DMS 273 (cell line): ENCODE results near the gene PRR30.

Experiments
- DNase-seq: peaks from one replicate; lab custom pipeline; 2025; ENCODE audit not compliant: unreplicated experiment; lab: John Stamatoyannopoulos, UW

PRR30 gene

DNA sequence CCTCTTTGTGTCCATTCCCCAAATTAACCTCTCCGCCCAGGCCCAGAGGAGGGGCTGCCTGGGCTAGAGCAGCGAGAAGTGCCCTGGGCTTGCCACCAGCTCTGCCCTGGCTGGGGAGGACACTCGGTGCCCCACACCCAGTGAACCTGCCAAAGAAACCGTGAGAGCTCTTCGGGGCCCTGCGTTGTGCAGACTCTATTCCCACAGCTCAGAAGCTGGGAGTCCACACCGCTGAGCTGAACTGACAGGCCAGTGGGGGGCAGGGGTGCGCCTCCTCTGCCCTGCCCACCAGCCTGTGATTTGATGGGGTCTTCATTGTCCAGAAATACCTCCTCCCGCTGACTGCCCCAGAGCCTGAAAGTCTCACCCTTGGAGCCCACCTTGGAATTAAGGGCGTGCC, 39.2 kb downstream of the PRR30 start:
- DNase-seq = no peak

DNA sequence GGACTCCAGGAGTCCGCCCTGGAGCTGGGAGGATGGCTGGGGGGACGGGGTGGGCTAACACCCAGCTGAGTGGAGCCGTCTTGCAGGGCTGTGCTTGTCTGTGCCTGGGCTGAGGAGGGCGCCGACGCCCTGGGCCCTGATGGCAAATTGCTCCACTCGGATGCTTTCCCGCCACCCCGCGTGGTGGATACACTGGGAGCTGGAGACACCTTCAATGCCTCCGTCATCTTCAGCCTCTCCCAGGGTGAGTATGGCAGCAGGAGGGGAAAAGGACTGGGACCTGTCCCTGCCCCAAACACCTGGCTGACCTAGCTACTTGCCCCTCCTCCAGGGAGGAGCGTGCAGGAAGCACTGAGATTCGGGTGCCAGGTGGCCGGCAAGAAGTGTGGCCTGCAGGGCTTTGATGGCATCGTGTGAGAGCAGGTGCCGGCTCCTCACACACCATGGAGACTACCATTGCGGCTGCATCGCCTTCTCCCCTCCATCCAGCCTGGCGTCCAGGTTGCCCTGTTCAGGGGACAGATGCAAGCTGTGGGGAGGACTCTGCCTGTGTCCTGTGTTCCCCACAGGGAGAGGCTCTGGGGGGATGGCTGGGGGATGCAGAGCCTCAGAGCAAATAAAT, 39.8 kb downstream of the PRR30 start:
- DNase-seq = no peak

DNA sequence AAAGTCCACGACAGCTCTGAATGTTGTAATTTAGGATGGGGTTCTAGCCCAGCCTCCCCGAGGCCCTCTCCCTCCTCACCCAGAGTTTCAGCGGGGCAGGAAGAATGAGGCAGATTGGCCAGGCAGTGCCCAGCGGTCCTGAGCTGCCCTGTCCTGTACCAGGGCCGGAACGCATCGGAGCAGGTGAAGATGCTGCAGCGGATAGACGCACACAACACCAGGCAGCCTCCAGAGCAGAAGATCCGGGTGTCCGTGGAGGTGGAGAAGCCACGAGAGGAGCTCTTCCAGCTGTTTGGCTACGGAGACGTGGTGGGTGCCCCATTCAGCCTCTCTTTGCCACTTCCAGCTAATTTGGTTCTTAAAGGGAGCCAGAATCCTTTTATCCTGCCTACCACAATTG, 41.9 kb downstream of the PRR30 start:
- DNase-seq = no peak

DNA sequence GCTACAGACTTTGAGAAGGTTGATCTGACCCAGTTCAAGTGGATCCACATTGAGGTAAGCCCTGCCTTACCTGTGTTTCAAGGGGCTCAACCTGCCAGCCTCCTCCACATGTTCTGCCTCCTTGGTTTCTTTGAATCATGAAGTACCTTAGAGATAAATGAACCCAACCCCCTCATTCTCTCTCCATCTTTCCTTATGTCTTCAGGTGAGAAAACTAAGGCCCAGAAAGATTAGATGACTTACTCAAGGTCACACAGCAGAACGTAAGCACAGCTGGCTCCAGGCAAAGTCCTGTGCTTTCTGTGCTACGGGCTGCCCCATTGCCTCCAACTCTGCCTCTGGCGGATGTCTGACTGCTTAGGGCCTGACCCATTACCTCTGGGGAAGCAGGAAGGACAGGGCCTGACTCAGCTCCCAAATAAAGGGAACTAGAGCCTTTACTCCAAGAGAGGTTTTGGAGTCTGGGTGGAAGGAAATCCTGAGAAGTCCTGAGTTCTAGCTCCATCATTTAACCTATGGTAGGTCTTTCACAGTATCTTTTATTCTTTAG, 42.4 kb downstream of the PRR30 start:
- DNase-seq = no peak

DNA sequence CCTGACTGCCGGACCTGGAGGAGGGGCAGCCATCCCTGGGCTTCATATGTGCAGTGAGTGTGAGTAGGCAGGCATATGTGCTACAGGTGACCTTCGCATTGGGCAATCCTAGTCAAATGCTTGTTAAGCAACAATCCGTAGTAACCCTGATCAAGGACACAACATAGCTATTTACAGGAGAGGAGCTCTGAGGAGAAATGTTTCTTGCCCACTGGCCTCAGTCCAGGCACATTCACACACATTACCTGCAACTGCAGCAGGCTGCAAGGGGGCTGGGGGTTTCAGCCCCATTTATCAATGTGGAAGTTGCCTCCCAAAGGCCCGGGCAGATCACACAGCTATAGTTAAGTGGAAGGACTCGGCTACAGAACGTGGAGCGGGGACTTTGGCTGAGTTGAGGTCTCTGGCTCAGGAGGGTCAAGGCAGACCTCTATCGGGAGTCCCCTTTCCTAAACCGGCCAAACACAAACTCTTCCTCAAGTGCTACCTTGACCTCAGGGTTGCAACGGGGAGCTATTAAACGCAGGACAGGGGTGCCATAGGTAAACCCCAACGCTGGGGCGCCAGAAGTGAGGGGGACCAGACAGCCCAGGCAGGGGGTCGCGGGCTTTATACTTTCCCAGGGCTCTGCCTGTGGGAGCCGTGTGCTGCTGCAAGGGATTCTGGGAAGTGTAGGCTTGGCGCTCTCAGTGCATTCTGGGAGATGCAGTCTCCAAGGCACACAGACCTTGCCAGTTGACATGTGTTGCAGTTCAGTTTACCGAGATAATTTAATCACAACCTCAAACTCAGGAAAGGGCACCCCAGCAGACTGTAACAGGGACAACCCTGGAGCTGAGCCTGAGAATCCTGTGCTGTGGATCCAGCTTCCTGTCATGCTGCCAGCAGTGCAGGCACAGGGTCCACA, 43.2 kb downstream of the PRR30 start:
- peak; percentile 91 for DNase-seq

DNA sequence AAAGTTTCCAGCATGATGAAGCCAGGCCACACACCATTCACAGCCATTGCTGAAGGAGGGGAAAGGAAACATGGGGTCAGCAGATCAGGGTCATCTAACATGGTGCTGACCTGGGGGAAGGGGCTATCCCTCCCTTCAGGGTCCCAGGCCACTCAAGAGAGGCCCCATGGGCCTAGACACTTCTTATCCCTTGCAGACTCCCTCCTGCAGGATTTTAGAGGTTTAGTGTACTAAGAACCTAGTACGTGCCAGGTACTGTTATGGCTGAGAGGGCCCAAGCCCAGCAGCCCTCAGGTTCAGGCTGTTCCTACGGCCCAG, 43.8 kb downstream of the PRR30 start:
- no peak for DNase-seq

DNA sequence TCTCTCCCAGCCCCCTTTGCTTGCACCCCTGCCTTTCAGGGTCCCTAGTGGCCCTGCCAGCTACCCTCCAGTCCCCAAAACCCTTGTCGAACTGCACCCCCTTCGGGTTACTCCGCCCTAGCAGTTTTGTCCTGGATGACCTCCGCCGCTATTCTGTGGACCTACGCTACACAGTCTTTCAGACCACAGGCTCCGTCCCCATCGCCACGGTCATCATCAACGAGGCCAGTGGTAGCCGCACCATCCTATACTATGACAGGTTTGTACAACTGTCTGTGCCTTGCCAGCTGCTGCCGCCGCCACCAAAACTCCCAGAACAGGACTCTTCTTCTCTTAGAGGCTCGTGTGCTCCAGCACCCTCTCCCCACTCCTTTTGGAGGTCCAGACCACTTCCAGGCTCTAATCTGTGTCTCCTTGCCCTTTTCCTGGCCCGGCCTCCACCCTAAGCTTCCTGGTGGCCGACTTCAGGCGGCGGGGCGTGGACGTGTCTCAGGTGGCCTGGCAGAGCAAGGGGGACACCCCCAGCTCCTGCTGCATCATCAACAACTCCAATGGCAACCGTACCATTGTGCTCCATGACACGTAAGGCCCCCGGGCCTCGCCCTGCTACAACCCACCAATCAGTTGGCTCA, 44.7 kb downstream of the PRR30 start:
- DNase-seq = no peak

DNA sequence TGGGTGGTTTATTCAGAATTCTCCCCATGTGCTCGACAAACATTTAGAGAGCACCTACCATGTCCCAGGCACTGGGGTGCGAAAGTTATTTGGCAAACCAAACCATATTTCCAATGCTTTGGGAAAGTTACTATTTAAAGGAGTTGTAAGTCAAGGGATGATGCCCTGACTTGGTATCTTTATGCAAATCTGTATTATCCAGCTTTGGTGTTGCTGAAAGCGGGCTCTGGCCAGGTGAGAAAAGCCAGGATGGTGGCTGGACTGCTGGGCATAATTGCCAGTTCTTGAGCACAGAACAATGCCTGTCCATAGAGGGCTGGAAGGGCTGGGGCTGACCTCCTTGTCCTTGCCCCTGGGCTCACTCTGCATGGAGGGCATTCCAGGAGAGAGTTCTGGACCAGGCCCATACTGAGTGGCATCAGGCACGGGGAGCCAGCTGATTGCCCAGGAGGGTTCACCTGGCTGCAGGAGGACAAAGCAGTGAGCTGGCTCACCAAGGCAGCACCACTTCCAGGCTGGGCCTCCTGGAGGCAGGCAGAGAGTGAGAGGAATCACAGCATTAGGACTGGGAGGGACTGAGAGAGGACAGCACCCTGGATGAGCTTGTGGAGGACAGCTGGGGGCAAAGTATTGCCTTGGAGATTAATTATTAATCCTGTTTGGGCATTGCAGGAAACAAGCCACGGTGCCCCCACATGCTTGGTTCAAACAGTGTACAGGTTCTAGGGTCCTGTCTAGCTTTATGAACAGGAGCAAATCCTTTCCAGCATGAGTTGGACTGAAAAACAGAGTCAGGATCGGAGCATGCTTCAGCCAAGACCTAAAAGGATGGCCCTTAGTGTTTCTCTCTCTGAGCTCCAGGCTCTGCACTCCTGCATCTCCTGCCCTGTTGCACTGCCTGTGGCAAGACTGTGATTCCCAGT, 45.5 kb downstream of the PRR30 start:
- DNase-seq = no peak

DNA sequence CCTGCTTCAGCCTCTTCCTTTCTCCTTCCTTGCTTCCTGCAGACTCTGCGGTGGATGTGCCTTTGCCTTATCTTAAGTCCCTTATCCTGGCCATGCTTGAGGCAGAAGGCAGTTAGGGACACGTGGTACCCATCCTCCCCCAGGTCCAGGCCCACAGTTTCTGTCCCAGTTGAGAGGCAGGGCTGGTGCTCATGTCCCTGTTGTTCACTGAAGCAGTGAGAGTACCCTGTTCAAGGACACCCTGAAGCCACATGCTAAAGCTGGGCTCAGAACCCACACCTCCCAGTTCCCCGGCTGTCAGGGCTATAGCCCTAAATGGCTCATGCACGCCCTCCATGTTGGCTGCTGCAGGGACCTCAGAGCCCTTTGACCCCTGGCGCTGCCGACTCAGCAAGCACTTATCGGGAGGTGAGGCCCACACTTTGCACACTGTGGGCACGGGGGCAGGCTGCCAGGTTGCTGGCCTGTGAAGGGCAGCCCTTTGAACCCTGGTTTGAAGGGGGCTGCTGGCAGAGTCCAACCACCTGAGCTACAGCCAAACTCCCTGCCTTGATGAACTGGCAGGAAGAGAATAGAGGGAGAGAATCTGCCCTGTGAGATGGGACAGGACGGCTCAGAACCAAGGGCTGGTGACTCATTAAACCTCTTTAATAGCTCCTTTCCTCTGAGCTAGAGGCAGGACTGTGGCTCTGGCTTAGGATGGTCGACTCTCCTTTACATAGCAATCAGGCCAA, 46.3 kb downstream of the PRR30 start:
- DNase-seq = no peak

DNA sequence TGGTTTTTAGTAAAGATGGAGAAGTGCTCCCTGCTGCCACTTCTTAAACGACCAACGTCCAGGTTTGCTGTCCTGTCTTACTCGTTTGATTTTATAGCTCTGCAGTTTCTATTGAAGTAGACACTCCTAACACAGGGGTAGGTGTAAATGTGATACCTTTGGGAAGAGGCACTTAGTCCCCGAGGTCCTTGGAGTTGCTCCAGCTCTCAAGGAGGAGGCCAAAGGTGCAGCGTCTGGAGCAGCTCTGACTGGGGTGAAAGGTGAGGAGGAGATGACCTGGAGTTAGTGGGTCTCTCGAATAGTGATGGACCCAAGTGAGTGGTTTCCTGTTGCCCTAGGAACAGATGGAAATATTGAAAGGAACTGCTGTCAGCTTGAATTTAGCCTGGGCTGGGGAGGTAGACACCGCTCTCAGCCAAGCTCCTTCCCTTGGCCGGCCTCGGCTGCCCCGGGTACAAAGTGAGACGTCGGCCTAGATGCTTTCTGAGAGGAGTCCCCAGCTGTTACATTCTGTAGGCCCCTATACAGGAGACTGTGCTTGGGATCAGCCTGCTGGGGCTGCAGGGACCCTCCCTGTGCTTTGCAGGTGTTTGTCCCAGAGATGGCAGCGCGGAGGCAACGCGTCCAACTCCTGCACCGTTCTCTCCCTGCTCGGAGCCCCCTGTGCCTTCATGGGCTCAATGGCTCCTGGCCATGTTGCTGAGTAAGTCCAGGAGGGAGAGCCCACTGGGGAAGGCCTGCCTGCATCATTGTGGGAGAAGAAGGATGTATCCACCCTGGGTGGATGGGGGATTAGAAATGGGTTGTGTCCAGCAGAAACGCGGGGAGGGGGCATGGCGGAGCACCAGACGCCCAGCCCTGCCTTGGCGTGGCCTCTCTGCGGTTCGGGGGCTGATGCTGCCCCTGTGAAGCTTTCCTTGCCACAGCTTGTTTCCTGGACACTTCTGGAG, 47.2 kb downstream of the PRR30 start:
- DNase-seq = no peak

DNA sequence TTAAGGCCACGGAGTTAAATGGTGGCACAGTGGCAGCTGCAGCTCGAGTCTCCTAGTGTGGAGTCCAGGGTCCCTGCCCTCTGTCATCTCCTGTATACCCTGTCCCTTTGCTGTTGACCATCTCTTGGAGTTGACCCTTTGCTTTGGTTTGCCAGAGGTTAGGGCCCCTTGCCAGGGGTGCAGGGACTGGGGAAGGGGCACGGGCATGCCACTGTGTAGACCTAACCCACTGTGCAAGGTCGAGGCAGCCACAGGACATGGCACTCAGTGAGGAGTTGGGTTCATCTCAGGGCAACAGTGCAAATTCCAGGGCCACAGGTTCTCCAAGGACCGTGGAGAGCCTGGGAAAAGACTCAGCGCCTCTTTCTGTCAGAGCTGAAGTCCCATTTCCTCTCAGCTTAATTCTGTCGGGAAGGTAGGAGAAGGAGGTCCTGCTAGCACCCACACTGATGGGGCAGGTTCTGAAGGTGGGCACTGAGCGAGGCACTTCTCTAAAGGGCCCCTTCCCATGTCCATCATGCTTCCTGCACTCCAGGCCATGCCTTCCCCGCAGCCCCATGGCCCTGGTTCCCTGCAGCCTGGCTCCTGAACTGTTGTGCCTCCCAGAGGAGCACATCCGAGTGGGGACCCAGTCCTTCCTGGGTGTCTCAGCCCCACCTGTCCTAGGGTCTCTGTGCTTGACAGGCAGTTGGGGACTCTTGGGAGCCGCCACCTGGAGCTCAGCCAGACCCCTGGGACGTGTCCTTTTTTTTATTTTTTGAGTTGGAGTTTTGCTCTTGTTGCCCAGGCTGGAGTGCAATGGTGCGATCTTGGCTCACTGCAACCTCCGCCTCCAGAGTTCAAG, 49.9 kb downstream of the PRR30 start:
- no peak for DNase-seq

DNA sequence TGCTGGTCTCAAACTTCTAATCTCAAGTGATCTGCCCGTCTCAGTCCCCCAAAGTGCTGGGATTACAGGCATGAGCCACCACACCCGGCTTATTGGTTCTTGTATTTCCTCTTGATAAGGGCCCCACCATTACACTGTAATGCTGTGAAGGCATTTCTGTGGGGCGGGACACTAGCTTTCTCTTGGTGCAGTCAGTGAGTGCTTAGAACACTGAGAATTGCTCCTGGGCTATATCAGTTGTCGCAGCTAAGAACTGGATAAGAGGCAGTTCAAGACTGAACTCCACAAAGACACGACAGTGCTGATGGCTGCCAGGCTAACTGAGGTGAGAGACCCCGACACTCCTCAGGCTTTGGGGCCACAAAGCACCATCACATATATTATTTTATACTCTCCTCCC, 50.6 kb downstream of the PRR30 start:
- no peak for DNase-seq

DNA sequence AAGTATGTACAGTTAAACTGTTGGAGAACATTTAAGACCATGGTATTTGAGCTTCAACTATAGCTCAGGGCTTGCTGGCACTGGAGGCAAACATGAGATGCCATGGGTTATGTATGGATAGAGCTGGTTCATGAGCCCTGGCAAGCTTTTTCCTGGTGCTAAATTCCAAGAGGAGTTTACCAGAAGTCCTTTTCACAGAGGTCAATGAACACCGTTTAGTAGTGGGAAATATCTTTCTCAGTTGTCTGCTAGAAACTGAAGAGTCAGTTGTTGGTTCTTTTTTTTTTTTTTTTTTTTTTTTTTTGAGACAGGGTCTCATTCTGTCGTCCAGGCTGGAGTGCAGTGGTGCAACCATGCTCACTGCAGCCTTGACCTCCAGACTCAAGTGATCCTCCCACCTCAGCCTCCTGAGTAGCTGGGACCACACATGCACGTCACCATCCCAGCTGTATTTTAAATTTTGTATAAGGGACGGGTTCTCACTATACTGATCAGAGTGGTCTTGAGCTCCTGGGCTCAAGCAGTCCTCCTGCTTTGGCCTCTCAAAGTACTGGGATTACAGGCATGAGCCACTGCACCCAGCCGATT, 51.3 kb downstream of the PRR30 start:
- DNase-seq = no peak
